Fibroblast of lung (primary cell): ENCODE data around the gene TAS2R4.

ENCODE experiments used
- CTCF ChIP-seq, 2 donors: IDR thresholded peaks in 1 of 2; conservative IDR thresholded peaks in 1 of 2; 1 replicate in 1 of 2; 2 replicates in 1 of 2; pipeline ENCODE4 v1.5.1; 2011 to 2012; ENCODE audit warnings: low read length in 2 of 2, control low read depth in 1 of 2, inconsistent platforms in 1 of 2, low read depth in 1 of 2, mild to moderate bottlenecking in 1 of 2
- EZH2 ChIP-seq: IDR thresholded peaks from 2 replicates; pipeline ENCODE4 v1.5.1; 2012; ENCODE audit warnings: low read length, control low read depth, mild to moderate bottlenecking; ENCODE audit errors: missing control alignments

DNA sequence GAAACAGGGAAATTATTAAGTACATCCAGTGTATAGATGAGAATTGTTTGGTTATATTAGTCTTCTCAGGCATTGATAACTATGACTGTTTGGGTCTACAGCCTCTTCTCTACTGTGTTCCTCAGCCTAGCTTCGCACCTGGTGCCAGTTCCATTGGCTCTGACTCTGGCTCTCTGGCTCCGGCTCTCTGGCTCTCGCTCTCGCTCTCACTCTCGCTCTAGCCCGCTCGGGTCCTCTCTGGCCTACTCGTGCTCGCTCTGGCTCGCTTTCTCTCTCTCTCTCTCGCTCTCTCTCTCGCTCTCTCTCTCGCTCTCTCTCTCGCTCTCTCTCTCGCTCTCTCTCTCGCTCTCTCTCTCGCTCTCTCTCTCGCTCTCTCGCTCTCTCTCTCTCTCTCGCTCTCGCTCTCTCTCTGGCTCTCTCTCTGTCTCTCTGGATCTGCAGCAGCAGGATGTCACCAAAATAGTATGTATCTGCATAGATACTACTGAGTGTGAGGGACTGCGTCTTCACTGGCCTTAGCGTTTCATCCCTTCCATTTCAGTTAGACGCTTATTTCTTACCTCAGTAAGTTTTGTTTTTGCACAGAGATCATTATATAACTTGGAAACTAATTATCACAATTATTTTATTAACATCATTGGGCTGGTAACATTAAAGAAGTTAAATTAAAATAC, 44.9 kb upstream of the TAS2R4 start:
- TF ChIP-seq CTCF (conservative IDR thresholded peaks at IDR 0.05 in 1 of 2, IDR thresholded peaks at IDR 0.05 in 1 of 2; ENCODE audit: low read depth in 1 of 2, low read length in 2 of 2) (no peak), EZH2 (no peak)
